ENCODE data around the gene MCM7.
"Not testable (repeated sequence)": the region's sequence is repeated elsewhere in the genome, so short reads cannot be mapped to it uniquely, and the experiment has no call there.

Gene MCM7

GRCh38 chr7:100101016-100101862 lies at the start of gene MCM7, which contains the start of gene AP4M1:
Gene MCM7 (minus strand): TSS chr7:100101397. CDS start chr7:100101294, 103 bp downstream.
Gene AP4M1 (plus strand): TSS chr7:100101643. CDS start chr7:100101715, 72 bp downstream.
- DNase-seq = peak; percentile 97

- DNase-seq = peak; percentile 98
Measured at GRCh38 chr7:100148559-100149328, 47.5 kb upstream of the MCM7 start, which contains the start of gene LAMTOR4. Gene LAMTOR4 (plus strand): TSS chr7:100148918. CDS start chr7:100148973, 55 bp downstream.

- DNase-seq = no peak
Measured at GRCh38 chr7:100148225-100148558, 47.0 kb upstream of the MCM7 start.

GRCh38 chr7:100147278-100147677 lies 46.1 kb upstream of the MCM7 start:
- DNase-seq = no peak

GRCh38 chr7:100146350-100146749 lies 45.2 kb upstream of the MCM7 start:
- DNase-seq = not testable (repeated sequence)

GRCh38 chr7:100142461-100142860 lies 41.3 kb upstream of the MCM7 start:
- DNase-seq = no peak

- DNase-seq = no peak
Measured at GRCh38 chr7:100141555-100141949, 40.4 kb upstream of the MCM7 start.

- peak; percentile 10 for DNase-seq
Measured at GRCh38 chr7:100137851-100138760, 36.9 kb upstream of the MCM7 start.

GRCh38 chr7:100132697-100133151 lies 31.5 kb upstream of the MCM7 start:
- DNase-seq = peak; percentile 79

GRCh38 chr7:100132126-100132525 lies 30.9 kb upstream of the MCM7 start:
- DNase-seq = no peak

- peak; percentile 24 for DNase-seq
Measured at GRCh38 chr7:100130608-100131453, 29.6 kb upstream of the MCM7 start.

GRCh38 chr7:100130220-100130607 lies 29.0 kb upstream of the MCM7 start:
- DNase-seq = not testable (repeated sequence)

- DNase-seq = no peak
Measured at GRCh38 chr7:100128637-100128963, 27.4 kb upstream of the MCM7 start.

- DNase-seq = no peak
Measured at GRCh38 chr7:100127866-100128636, 26.9 kb upstream of the MCM7 start.

- peak; percentile 88 for DNase-seq
Measured at GRCh38 chr7:100126931-100127865, 26.0 kb upstream of the MCM7 start, which contains the start of gene MBLAC1. Gene MBLAC1 (plus strand): TSS chr7:100126967. CDS start chr7:100127396, 429 bp downstream.

GRCh38 chr7:100126239-100126930 lies 25.2 kb upstream of the MCM7 start:
- DNase-seq = peak; percentile 77

GRCh38 chr7:100124301-100125230 lies 23.4 kb upstream of the MCM7 start:
- no peak for DNase-seq

- DNase-seq = no peak
Measured at GRCh38 chr7:100122568-100122967, 21.4 kb upstream of the MCM7 start.
